Naive thymus-derived CD8-positive, alpha-beta T cell (primary cell): ENCODE results near the gene MAVS. TPM values are rescaled to one million over a fixed set of nuclear protein-coding genes. Genes with fewer than 3 reads are reported as not detected.
"Not testable (repeated sequence)": the region's sequence is repeated elsewhere in the genome, so short reads cannot be mapped to it uniquely, and the experiment has no call there.

Experiments
- ATAC-seq, 2 donors: fragments of 150-1000 bp; cut with Tn5 transposase in 1 of 2; sonication (Bioruptor Pico), chemical (Tn5 transposase) in 1 of 2; 1 replicate in 1 of 2; 2 replicates in 1 of 2; pipeline ENCODE4 v1.10.0; 2021; ENCODE audit warnings: mild to moderate bottlenecking in 2 of 2, moderate library complexity in 2 of 2
- POLR2A ChIA-PET: fragments of 350-600 bp; sonication (Branson Sonifier 250); formaldehyde crosslinking; loops from one replicate; lab custom pipeline; 2021; ENCODE audit warnings: antibody characterized with exemption; lab: Charles Lee
- DNase-seq, 10 donors: peaks; one replicate each; pipeline versions ENCODE4 v3.0.0 to v3.0.0-alpha.2; 2020 to 2022
- H3K27ac Mint-ChIP-seq, 10 donors: one replicate each; pipeline ENCODE4 v1.8.0; 2020 to 2022; ENCODE audit warnings: mild to moderate bottlenecking in 10 of 10, mixed read lengths in 10 of 10, moderate library complexity in 4 of 10, inconsistent platforms in 1 of 10
- H3K27me3 Mint-ChIP-seq, 5 donors: one replicate each; pipeline ENCODE4 v1.8.0; 2021 to 2022; ENCODE audit warnings: mixed read lengths in 5 of 5
- H3K36me3 Mint-ChIP-seq, 3 donors: one replicate each; pipeline ENCODE4 v1.8.0; 2020 to 2022; ENCODE audit warnings: mixed read lengths in 3 of 3, mild to moderate bottlenecking in 2 of 3, inconsistent platforms in 1 of 3
- H3K4me1 Mint-ChIP-seq, 4 donors: one replicate each; pipeline ENCODE4 v1.8.0; 2021 to 2022; ENCODE audit warnings: mixed read lengths in 4 of 4
- H3K4me3 Mint-ChIP-seq, 10 donors: one replicate each; pipeline ENCODE4 v1.8.0; 2020 to 2022; ENCODE audit warnings: mild to moderate bottlenecking in 10 of 10, mixed read lengths in 10 of 10, moderate library complexity in 6 of 10, inconsistent platforms in 1 of 10
- H3K9me3 Mint-ChIP-seq, 9 donors: one replicate each; pipeline ENCODE4 v1.8.0; 2020 to 2022; ENCODE audit warnings: mixed read lengths in 9 of 9, mild to moderate bottlenecking in 3 of 9, inconsistent platforms in 1 of 9, moderate library complexity in 1 of 9
- polyA plus RNA-seq, 3 donors: library from polyadenylated mRNA; unstranded; fragments of 300-500 nt; fragmentation: Illumina TruSeq; gene quantifications; one replicate each; pipeline ENCODE4 v1.2.3, GENCODE V29; 2021
- total RNA-seq, 8 experiments: library from RNA in 2 of 8; stranded (reverse) in 2 of 8; gene quantifications; one replicate each; pipeline ENCODE4 v1.2.3 and lab custom pipeline; 2021 to 2026

Gene MAVS
- total and polyA plus RNA-seq, 5 experiments from 2014 or later, result 2.2 to 45.7 (median 8.5) TPM

DNA sequence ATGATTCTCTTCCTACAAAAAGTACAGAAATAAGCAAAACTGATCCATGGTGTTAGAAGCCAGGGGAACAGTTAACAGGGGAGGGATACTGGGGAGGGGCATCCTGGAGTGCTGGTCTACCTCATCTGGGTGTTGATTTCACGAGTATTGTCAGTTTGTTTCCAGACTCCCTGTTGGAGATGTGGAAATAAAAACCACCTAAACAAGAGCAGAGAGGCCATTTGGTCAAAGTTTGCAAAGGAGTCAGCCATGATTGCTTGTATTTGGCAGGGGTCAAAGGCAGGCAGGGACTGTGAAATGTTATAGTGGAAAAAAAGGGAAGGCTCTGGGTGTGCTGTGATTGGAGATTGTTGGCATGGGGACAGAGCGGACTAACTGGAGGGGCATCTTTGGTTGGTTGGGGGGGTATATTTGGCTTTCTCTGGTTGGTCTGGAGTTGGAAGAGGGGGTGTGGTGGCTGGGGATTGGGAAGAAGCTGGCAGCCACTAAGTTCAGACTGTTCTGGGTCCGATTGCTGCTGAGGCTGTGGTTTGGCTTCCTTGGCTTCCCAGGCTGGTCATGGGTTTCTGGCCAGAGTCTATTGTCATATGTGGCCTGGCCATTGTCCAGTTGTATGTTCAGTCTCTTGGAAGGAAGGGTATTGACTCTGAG, 27.7 kb downstream of the MAVS start:
- no peak for ATAC-seq

DNA sequence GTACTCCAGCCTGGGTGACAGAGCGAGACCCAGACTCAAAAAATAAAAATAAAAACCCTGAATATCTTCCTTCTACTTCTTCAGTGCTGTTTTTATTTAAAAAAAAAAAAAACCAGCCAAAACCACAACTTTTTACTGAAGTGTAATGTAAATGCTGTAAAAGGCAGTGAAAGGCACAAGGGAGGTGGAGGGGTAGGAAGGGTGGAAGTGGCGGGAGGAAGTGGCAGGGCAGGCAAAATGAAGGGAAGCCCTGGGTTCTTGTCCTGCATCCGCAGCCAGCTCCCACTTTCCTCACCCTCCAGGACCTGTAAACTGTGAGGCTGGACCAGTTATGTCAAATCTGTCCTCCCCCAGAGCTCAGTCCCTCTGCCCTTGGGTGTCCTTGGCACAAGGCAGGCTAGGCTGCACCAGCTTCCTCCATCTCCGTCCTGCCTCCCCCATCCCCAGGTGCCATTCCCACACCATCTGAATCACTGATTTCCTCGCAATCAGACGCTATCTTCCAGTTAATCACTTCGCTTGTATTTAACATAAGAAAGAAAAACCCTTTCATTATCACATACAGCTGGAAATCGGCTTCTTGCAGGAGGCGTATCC, 28.8 kb downstream of the MAVS start:
- Mint-ChIP-seq H3K4me1 (peaks cover 11 to 32% (median 23%) of the 10 kb centered on the region in 4 donors), H3K4me3 (no peak overlapping the region), H3K27ac (peak overlapping the region in 4 of 10 donors; percentile 36 to 77 (median 64)), H3K9me3 (no peaks in the 10 kb centered on the region), H3K27me3 (no peaks in the 10 kb centered on the region), H3K36me3 (peaks cover 0 to 29% (median 6%) of the 10 kb centered on the region in 3 donors)
- POLR2A ChIA-PET, result interaction anchor here (0.7 to 1.7 kb wide), 4 partner anchors 22 to 210 kb away, joined by 3 to 5 read pairs (median 4); partner anchors contain the start of gene AP5S1
- DNase-seq, result no peak
- ATAC-seq, result no peak

More for the DNA sequence above, 27.7 kb downstream of the MAVS start:
- Mint-ChIP-seq H3K27ac (peak overlapping the region in 4 of 10 donors; percentile 31 to 77 (median 58)), H3K4me3 (peak overlapping the region in 1 of 10 donors; percentile 5), H3K36me3 (peaks cover 0 to 29% (median 6%) of the 10 kb centered on the region in 3 donors), H3K9me3 (no peaks in the 10 kb centered on the region), H3K4me1 (peaks cover 11 to 32% (median 23%) of the 10 kb centered on the region in 4 donors), H3K27me3 (no peaks in the 10 kb centered on the region)
- POLR2A ChIA-PET, result no interaction called here
- no peak for DNase-seq

DNA sequence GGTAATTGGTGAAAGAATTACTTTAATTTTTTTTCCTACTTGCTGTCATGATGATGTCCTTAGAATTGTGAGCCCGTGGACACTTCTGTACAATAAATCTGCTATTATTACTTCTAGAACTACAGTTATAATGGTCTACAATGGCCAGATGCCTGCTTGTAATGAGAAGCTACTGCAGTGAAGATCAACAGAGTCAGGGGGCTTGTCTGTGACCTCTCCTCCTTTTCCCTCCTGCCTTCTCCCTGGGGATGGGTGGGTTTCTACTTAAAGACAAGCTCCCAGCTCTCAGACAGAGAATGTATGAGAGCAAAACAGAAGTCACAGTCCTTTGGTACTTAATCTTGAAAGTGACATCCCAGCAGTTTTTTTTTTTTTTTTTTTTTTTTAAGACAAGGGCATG, 29.4 kb downstream of the MAVS start:
- Mint-ChIP-seq H3K36me3 (peaks cover 0 to 24% (median 6%) of the 10 kb centered on the region in 3 donors), H3K27me3 (no peaks in the 10 kb centered on the region), H3K27ac (peak overlapping the region in 5 of 10 donors; percentile 29 to 77 (median 36)), H3K9me3 (no peaks in the 10 kb centered on the region), H3K4me1 (peaks cover 11 to 32% (median 23%) of the 10 kb centered on the region in 4 donors), H3K4me3 (no peak overlapping the region)
- DNase-seq (no peak), ATAC-seq (no peak)
- POLR2A ChIA-PET, result interaction anchor here (0.6 to 1.7 kb wide), 3 partner anchors 23 to 209 kb away, joined by 4 to 5 read pairs (median 5); partner anchors contain the start of gene AP5S1

DNA sequence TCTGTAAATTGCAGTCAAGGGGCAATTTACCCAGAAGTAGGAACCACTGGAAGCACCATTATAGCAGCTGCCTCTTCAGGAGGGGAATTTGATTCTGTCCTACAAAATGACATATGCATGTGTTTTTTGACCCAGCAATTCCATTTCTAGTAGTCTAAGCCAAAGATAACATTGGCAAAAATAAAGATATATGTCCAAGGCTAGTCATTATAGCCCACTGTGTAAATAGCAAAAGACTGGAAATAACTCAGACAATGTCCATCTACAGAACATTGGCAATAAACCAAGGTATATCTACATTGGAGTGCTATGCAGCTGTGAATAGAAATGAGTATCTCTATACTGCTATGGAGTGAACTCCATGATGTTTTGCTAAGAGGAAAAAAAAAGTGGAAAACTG, 30.0 kb downstream of the MAVS start:
- Mint-ChIP-seq H3K4me3 (no peak overlapping the region), H3K36me3 (peaks cover 0 to 21% (median 6%) of the 10 kb centered on the region in 3 donors), H3K27ac (peak overlapping the region in 4 of 10 donors; percentile 10 to 77 (median 32)), H3K4me1 (peaks cover 11 to 32% (median 23%) of the 10 kb centered on the region in 4 donors), H3K27me3 (no peaks in the 10 kb centered on the region), H3K9me3 (no peaks in the 10 kb centered on the region)
- POLR2A ChIA-PET, result interaction anchor here (0.6 to 1.7 kb wide), 4 partner anchors 12 to 208 kb away, joined by 3 to 6 read pairs (median 4); partner anchors contain the start of gene AP5S1
- DNase-seq, result no peak
- no peak for ATAC-seq

DNA sequence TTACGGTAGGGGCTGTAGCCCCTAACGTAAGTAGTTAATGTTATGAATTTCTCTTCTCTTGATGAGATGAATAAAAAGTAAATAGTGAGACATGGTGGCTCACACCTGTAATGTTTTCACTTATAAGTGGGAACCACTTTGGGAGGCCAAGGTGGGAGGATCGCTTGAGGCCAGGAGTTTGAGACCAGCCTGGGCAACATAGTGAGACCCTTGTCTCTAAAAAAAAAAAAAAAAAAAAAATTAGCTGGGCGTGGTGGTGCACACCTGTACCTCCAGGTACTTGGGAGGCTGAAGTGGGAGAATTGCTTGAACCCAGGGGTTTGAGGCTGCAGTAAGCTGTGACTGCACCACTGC, 32.3 kb downstream of the MAVS start:
- POLR2A ChIA-PET, result interaction anchor here (0.6 to 1.7 kb wide), 4 partner anchors 9 to 1287 kb away, joined by 3 to 6 read pairs (median 5); partner anchors contain the start of gene RNF24
- not testable (repeated sequence) for H3K36me3 Mint-ChIP-seq, H3K27ac Mint-ChIP-seq, DNase-seq, H3K9me3 Mint-ChIP-seq, H3K27me3 Mint-ChIP-seq, H3K4me3 Mint-ChIP-seq, ATAC-seq
- peaks cover 11 to 22% (median 16%) of the 10 kb centered on the region in 4 donors for H3K4me1 Mint-ChIP-seq

DNA sequence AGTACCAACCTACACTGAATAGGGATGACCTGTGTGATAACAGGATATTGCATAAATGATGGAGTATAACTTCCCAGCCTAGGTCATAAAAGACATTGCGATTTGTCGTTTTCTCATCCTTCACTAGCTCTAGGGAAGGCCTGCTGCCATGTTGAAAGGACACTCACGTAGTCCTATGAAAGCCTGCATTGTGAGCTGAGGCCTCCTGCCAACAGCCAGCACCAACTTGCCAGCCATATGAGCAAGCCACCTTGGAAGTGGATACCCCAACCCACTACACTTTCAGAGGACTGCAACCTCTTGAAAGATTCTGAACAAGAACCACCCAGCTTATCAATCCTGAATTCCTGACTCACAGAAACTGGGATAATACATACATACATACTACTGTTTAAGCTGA, 39.1 kb downstream of the MAVS start:
- Mint-ChIP-seq H3K4me3 (no peak overlapping the region), H3K9me3 (no peaks in the 10 kb centered on the region), H3K36me3 (peaks cover 0 to 1% (median 0%) of the 10 kb centered on the region in 3 donors), H3K27me3 (no peaks in the 10 kb centered on the region), H3K4me1 (peaks cover 11 to 30% (median 24%) of the 10 kb centered on the region in 4 donors), H3K27ac (peak overlapping the region in 1 of 10 donors; percentile 24)
- POLR2A ChIA-PET, result interaction anchor here (0.6 to 1.0 kb wide), 7 partner anchors 28 to 713 kb away, joined by 3 to 5 read pairs (median 4); partner anchors contain the start of gene ADISSP
- no peak for DNase-seq
- ATAC-seq, result no peak

DNA sequence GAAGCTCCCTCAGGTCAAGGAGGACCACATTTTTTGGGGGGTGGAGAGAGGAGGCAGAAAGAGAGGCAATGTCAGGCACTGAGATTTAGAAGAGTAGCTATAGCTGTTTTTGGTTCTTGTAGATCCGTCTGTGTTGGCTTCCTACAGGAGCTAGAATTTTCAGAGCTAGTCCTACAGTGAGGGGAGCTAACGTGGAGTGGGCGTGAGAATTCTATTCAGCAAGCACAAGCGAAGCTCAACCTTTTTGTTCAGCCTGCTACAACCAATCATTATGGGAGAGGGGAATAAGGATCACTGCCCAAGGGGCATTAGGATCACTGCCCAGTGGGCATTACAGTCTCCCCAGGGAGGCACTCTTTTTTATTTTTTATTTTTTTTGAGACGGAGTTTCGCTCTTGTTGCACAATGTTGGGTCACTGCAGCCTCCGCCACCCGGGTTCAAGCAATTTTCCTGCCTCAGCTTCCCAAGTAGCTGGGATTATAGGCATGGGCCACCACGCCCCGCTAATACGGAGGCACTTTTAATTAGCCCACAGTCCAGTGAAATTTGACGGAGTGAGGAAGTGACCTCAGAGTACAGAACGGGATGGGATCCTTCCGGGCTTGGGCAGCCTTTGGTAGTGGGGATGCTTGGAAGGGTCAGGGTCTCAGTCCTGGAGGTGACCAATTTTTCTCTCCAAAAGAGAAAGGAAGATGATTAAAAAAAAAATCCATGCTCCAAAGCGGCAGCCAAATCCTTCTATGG, 41.4 kb downstream of the MAVS start:
- Mint-ChIP-seq H3K27ac (peak overlapping the region; percentile 92 to 98 (median 95)), H3K4me3 (peak overlapping the region; percentile 90 to 100 (median 94)), H3K27me3 (no peaks in the 10 kb centered on the region), H3K36me3 (peaks cover 0 to 10% (median 0%) of the 10 kb centered on the region in 3 donors), H3K9me3 (no peaks in the 10 kb centered on the region), H3K4me1 (peaks cover 25 to 53% (median 48%) of the 10 kb centered on the region in 4 donors)
- POLR2A ChIA-PET, result interaction anchor here (0.5 to 1.6 kb wide), 6 partner anchors 9 to 197 kb away, joined by 3 to 6 read pairs (median 4); no protein-coding TSS in a partner anchor
- DNase-seq, result peak in 1 of 10 donors; percentile 8
- no peak for ATAC-seq

DNA sequence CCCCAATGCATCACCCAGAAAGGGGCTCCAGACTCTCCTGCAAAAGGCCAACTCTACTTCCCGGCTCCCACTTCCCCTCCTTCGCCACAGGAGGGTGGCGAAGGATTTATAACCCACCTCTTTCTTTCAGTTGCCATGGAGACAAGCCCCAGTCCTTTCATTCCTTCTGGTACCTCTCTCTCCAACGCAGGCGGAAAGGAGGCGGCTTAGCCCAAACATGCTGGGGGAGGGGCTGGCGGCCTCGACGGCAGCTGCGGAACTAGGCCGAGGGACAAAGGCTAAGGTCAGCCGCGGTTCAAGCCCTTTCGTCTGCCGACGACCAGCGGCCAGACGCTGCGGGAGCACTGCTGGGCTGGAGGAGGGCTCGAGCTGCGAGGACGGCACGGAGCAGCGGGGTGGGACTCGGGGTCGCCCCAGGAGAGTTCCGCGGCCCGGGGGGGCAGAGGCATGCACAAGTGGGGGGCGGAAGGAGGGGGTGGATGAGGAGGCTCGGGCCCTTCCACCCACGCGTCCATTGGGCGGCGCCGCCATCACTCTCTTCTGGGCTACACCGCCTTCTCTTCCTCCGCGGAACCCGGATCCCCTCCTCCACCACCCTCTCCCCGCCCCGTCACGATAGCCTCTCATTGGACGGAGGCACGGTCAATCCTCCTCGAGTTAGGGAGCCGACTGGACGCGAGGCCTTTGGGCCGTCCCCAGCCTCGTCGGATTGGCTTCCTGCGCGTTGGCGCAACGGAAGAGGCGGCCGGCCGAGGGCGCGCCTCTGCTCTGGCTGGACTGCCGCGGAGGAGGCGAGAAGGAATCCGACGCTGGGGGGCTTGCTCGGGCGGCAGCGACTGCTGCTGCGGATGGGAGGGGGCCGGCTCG, 42.2 kb downstream of the MAVS start, which contains the start of gene PANK2:
Gene PANK2, plus strand, starts transcription at position 766 of the 867 bp plus-strand sequence.
- Mint-ChIP-seq H3K36me3 (peaks cover 0 to 13% (median 3%) of the 10 kb centered on the region in 3 donors), H3K27me3 (no peaks in the 10 kb centered on the region), H3K27ac (peak within 1 kb of the TSS; percentile 93 to 99 (median 97)), H3K9me3 (no peaks in the 10 kb centered on the region), H3K4me3 (peak within 1 kb of the TSS; percentile 93 to 100 (median 98)), H3K4me1 (peaks cover 30 to 61% (median 55%) of the 10 kb centered on the region in 4 donors)
- peak; percentile 93 to 95 for ATAC-seq
- peak; percentile 84 to 98 (median 96) for DNase-seq
- POLR2A ChIA-PET, result interaction anchor here (0.6 to 1.6 kb wide), 5 partner anchors 9 to 196 kb away, joined by 3 to 6 read pairs (median 4); partner anchors contain the start of gene ADISSP

DNA sequence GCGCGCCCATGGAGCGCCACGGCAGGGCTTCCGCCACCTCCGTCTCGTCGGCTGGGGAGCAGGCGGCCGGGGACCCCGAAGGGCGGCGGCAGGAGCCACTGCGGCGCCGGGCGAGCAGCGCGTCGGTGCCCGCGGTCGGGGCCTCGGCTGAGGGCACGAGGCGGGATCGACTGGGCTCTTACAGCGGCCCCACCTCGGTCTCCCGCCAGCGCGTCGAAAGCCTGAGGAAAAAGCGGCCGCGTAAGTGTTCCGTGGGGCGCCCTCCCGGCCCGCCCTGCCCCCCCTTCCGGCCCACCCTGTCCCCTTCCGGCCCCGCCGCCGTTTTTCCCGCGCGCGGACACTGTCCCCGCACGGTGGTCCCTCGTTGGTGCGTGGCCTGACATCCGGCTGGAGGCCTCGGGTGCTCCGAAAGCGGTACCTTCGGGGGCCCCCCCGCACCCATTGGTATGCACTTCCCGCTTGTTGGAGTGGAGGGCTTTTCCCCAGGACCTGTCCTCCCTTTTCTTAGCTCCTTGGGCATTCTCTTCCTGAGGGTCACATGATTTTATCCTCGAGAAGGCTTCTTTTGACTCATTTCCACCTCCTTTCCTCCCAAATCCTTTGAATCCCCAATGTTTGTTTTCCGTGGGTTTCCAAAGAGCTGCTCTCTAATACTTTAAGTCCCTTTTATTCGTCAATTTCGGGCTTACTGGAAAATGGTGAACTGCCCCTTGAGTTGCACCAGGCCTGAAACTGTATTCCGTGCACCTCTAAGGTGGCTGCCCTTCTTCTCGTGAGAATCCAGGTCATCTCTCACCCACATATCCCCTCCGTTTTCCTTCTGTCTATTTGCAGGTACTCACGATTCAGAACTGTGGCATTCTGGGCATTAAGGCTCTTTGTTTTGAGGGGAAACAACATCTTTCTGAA, 43.1 kb downstream of the MAVS start:
- Mint-ChIP-seq H3K27me3 (no peaks in the 10 kb centered on the region), H3K27ac (peak overlapping the region; percentile 93 to 99 (median 97)), H3K9me3 (no peaks in the 10 kb centered on the region), H3K4me1 (peaks cover 31 to 64% (median 60%) of the 10 kb centered on the region in 4 donors), H3K4me3 (peak overlapping the region; percentile 93 to 100 (median 98)), H3K36me3 (peaks cover 0 to 14% (median 3%) of the 10 kb centered on the region in 3 donors)
- POLR2A ChIA-PET, result interaction anchor here (0.6 to 1.6 kb wide), 5 partner anchors 8 to 122 kb away, joined by 3 to 5 read pairs (median 3); partner anchors contain the start of gene ADISSP
- DNase-seq, result peak in 9 of 10 donors; percentile 7 to 67 (median 23)
- ATAC-seq, result peak; percentile 4 to 11

DNA sequence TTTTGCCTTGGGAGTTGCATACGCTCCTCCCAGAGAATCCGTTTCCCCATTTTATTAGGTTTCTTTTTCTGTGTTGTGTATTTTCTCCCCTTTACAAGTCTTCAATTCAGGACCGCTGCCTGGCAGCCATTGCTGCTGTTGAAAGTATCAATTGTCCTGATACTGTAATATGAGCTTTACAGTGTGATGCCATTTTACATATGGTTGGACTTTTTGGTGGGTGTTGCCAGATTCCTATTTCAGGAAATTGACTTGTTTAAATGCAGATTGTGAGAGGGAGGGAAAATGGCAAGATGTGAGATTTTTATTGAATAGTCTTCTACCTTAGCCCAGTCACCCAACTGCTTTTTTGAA, 43.7 kb downstream of the MAVS start:
- peak in 2 of 10 donors; percentile 14 to 20 for DNase-seq
- H3K27ac Mint-ChIP-seq, result peak overlapping the region; percentile 93 to 99 (median 97)

More for the DNA sequence above, 43.7 kb downstream of the MAVS start:
- H3K36me3 Mint-ChIP-seq, result peaks cover 0 to 17% (median 3%) of the 10 kb centered on the region in 3 donors
- POLR2A ChIA-PET, result interaction anchor here (0.6 to 1.6 kb wide), 5 partner anchors 9 to 123 kb away, joined by 3 to 5 read pairs (median 3); partner anchors contain the start of gene ADISSP
- H3K4me3 Mint-ChIP-seq, result peak overlapping the region; percentile 93 to 100 (median 98)
- no peaks in the 10 kb centered on the region for H3K27me3 Mint-ChIP-seq
- no peaks in the 10 kb centered on the region for H3K9me3 Mint-ChIP-seq
- no peak for ATAC-seq
- H3K4me1 Mint-ChIP-seq, result peaks cover 33 to 67% (median 64%) of the 10 kb centered on the region in 4 donors
